CD4-positive, alpha-beta T cell treated with Interleukin-12 subunit alpha and Interleukin-12 subunit beta, for 1 hour (primary cell): ENCODE results near the gene SHMT1.
"Not testable (repeated sequence)": the region's sequence is repeated elsewhere in the genome, so short reads cannot be mapped to it uniquely, and the experiment has no call there.

ENCODE experiments used
- DNase-seq: peaks from one replicate; pipeline ENCODE4 v3.0.0-alpha.2; 2020

The SHMT1 gene

DNA sequence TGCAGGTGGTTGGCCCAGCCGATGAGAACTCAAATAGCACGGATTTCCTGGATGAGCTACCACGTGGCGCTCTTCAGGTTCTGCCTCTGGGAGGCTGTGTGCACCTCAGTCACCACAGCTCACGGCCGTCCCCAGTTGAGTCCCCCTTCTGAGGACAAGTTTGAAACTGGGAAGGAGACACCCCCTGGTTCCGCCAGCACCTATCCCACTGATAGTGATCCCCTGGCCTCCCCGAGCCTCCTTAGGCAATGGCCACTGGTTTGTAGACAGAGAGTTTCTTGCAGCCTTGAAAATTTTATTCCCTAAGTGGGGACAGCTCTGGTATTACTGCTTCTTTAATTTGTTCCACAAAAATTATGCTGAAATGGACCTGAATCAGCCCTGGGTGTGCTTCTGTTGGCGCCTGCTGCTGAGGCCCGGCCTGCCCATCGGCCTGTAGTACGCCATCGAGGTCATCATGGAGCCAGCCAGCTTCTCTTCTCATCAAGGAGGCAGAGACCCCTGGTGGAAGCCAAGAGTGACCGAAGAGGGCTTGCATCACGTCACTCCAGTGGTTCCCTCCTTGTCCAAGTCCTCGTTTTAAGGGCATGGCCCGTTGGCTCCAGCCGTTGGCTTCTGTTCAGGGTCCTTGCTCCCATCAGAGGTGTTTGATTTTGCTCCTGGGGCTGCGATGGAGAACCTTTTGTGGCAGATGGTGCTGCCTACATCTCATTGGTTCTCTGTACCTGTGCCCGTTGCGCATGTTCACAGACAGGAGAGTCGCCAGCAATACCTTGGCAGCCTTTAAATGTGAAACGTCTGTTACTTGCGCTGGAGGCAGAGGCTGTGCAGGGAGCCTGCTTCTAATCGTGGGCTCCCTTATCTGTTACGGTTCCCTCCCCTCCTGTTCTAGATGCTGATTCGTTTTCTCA lies 39.0 kb downstream of the SHMT1 start:
- DNase-seq = no peak

DNA sequence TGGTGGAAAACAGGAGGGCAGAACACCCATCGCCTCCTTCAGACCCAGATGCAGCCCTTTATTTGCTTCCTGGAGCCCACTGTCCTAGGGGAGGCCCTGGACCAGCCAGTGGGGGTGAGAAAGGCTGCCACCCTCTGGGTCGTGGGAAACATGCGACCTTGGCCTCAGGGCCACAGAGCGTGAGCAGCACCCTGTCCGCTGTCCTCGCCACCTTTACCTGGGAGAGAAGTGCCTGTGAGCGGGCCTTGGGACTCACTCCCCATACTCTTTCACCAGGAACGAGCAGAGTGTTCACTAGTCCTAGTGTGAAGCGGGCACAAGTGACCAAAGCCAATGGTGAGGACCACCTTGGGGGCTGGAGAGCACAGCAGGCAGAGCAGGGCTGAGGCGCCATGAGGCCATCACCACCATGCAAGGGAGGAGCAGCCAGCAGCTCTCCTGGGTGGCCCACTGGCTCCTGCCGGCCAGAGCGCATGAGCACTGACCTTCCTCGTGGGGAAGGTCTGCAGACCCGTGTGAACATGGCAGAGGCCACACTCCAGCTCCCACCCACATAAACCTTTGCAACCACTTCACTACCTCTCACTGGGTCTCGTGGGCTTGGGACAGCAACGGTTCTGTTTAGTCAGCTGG lies 39.7 kb downstream of the SHMT1 start:
- DNase-seq = no peak

DNA sequence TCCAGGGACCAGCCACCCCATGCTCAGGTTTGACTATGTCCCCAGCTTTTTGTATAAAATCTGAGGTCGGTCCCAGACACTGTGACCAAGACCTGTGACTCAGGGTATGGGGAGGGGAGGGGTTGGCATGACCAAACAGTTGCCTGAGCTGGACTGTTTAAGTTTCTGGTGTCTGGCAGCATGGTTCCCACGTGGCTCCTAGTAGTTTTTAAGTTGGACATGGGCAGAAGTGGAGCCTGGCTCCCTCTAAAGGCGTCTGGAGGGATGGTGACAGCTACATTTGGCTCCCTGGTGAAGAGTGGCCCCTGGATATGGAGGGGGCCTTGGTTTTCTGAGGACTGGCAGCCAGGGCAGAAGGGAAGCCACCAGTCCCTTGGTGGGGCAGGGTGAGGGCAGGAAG lies 40.3 kb downstream of the SHMT1 start:
- no peak for DNase-seq

DNA sequence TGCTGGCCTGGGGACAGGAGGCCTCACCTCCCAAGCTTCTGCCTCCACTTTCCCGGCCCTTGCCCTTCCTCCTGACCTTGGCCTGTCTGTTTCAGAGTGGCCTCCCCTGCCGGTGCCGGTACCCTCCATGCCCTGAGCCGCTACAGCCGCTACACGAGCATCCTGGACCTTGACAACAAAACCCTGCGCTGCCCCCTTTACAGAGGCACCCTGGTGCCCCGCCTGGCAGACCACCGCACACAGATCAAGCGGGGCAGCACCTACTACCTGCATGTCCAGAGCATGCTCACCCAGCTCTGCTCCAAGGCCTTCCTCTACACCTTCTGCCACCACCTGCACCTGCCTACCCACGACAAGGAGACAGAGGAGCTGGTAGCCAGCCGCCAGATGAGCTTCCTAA lies 40.8 kb downstream of the SHMT1 start:
- DNase-seq = no peak

DNA sequence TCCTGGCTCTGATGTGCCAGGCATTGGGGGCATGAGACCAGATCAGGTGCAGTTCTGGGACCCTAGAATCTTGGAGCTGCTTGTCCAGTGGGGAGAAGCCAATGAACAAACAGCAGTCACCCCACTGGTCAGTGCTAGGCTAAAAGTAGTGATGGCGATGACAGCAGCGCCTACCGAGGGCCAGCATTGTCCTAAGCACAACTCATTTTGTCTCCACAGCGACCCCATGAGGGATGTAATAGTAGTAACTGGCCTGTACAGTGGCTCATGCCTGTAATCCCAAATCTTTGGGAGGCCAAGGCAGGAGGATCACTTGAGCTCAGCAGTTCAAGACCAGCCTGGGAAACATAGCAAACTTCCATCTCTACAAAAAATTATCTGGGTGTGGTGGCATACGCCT lies 42.0 kb downstream of the SHMT1 start:
- DNase-seq = no peak

DNA sequence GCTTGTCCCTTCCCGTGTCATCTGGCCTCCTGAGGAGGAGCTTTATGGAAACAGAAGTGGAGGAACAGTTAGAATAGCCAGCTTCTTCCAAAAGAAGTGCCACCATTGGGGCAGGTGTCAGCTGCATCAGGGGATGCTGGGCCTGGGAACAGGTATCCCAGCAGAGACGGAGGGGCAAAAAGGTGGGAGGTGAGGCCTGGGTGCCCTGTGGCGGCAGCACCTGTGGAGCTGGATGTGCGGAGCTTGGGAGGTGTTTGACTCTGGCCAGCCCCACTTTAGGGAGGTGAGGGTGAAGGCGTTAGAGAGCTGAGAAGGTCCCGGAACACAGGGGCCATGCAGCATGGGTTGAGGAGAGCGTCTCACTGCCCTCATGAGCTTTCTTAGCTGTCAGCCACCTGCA lies 43.0 kb downstream of the SHMT1 start:
- no peak for DNase-seq

DNA sequence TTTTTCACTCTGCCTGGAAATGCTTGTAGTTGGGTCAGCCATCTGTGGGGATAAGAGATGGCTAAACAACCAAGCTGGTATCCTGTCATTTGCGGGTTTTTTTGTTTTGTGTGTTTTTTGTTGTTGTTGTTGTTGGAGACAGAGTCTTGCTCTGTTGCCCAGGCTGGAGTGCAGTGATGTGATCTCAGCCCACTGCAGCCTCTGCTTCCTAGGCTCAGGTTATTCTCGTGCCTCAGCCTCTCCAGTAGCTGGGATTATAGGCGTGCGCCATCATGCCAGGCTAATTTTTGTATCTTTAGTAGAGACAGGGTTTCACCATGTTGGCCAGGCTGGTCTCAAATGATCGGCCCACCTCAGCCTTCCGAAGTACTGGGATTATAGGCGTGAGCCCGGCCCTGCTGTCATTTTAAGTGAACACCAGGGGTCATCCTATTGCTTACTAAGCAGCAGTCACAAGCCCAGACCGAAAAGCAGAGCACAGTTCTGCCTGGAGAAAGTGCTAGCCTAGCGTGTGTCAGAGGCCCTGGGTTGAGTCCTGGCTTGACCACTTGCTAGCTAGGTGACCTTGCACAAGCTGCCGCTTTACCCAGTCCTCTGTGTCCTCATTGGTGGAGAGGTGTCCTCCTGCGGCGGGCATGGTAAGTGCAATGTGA lies 43.6 kb downstream of the SHMT1 start:
- DNase-seq = peak; percentile 14

DNA sequence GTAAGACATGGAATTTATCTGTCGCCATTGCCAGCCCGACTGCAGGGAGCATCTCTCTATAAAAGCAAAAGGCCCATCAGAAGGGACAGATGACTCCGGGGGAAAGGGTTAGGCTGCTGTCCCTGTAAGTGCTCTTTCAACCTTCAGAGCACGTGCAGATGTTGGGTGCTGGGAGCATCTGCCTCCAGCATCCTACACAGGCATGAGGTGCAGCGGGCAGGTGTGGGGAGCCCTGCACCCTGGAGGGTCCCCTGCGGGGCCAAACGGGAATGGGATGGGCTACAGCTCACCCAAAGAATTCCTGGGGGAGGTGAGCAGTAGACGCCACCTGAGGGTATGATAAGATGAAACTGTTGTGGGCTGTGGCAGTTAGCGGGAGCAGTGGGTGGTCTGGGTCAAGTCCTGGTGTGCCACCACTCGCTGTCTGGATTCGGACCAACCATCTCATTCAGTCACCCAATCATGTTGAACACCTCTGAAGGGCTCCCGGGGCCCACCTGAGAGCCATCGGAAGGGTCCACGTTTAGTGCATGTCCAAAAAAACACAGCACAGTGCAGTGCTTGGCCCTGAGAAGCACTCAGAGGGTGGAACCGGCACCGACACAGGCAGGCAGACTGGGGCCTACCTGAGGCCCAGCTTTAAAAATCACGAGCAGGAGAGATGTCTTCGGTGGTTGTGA lies 44.4 kb downstream of the SHMT1 start:
- DNase-seq = no peak

DNA sequence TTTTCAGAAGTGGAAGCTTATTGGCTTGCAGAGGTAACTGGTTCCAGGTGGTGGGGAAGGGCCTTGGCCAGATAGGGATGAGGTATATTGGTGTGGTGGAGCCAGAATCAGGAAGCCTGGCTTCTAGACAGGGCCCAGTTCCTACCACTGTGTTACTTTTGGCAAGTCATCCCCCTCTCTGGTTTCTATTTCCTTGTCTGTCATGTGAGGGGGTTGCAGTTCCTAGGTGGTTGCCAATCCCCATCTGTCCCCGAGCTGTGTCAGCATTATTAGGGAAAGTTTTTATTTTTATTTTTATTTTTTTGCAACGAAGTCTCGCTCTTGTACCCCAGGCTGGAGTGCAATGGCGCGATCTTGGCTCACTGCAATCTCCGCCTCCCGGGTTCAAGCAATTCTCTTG lies 45.2 kb downstream of the SHMT1 start:
- DNase-seq = no peak

DNA sequence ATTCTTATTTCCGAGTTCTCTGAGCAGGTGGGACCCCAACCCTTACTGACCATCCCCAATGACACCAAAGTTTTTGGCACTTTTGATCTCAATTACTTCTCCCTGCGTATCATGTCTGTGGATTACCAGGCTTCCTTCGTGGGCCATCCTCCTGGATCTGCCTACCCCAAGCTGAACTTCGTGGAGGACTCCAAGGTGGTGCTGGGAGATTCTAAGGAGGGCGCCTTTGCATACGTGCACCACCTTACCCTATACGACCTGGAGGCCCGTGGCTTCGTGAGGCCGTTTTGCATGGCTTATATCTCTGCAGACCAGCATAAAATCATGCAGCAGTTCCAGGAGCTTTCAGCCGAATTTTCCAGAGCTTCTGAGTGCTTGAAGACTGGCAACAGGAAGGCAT lies 47.4 kb downstream of the SHMT1 start:
- no peak for DNase-seq

DNA sequence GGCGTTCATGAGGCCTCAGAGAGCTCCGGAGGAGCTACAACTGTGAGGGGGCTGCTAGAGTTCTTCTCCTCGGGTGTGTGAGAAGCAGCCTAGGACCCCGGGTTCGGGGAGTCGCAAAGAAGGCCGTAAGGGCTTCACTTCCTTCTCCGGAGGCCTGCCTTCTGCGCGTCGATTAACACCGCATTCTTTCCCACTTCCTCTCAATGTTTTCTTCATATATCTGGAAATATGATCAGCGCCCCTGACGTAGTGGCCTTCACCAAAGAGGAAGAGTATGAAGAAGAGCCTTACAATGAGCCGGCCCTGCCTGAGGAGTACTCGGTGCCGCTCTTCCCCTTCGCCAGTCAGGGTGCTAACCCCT lies 47.8 kb downstream of the SHMT1 start:
- DNase-seq = peak; percentile 54

DNA sequence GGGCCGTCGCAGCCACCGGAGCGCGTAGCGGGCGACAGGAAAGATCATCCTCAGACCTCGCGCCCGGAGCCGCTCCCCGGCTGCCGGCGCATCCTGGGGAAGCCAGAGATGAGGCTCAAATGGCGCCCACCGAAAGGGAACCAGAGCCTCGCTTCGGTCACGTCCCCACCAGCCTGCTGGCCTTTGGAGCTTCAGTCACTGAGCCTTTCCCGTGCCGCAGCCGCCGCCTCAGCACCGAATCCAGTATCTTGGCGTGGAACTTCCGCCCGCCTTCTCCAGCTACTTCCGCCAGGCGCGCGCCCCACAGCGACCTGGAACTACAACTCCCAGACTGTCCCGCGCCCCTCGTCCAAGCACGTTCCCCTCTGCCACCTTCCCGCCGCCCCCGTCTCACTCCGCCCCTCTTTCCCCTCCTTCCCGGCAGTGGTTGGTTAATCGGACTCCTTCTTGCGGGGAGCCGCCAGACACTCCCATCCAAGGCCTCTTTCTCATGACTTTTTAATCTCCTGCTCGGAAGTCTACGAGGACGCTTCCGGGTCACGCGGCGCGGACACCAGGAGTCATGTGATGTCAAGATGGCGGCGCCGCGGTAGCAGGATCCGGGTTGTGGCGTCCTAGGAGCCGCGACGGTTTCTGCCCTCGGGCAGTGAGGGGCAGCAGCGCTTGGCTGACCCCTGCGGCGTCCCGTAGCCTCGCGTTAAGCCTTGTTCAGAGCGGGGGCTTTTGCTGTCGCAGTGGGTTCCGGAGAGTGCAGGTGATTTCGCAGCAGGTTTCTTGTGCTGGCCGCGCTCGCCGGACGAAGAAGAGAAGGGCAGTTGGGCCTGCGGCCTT lies 48.4 kb downstream of the SHMT1 start, which contains the start of the genes SMCR8 and TOP3A:
Gene SMCR8, plus strand, starts transcription at position 563 of the 831 bp plus-strand sequence. CDS start 497 bp downstream, outside the sequence.
Gene TOP3A, minus strand, starts transcription at position 264 of the 831 bp plus-strand sequence. Its CDS starts 216 bp downstream, at position 48.
- DNase-seq = peak; percentile 97

DNA sequence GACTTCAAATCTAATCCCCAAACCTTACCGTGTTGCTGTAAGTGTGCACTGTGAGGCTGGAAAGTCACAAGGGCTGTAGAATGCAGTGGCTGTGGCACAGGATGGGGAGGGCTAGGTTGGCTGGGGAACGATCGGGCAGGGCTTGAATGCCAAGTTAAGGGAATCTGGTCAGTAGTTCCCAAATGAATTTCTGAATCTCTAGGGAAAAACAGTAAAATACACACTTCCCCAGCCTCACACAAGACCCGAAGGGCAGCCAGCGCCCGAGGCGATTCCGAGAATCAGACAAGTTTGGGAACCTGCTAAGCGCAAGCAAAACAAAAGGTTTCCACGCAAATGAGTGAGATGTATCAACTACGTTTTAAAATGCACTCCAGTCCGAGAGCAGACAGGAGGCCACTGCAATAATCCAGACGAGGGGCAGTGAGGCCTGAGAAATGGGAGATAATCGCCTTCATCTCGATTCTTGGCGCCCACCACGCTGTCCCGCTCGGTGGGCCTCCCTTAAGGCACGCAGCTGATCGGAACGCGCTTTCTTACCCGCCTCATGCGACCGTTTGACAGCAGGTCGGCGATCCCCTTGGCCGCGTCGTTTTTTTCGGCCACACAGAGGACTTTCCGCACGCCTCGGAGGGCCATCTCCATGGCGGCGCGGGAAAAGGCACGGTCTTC lies 49.2 kb downstream of the SHMT1 start:
- DNase-seq = no peak

DNA sequence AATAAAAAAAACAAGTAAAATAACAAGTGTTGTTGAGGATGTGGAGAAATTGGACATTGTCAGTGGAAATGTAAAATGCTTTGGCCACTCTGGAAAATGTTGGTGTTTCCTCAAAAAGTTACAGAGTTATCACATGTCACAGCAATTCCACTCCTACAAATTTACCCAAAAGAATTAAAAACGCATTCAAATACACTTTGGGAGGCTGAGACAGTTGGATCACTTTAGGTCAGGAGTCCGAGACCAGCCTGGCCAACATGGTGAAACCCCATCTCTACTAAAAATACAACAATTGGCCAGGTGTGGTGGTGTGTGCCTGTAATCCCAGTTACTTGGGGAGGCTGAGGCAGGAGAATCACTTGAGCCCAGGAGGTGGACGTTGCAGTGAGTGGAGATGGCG lies 54.1 kb downstream of the SHMT1 start:
- DNase-seq = no peak

DNA sequence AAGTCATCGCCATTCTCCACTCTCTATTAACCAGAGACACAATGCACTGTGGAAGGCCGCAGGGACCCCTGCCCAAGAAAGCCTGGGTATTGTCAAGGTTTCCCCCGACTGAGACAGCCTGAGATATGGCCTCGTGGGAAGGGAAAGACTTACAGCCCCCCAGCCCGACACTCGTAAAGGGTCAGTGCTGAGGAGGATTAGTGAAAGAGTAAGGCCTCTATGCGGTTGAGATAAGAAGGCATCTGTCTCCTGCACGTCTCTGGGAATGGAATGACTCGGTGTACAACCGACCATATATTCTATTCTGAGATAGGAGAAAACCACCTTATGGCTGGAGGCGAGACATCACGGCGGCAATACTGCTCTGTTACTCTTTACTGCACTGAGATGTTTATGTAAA lies 60.1 kb downstream of the SHMT1 start:
- not testable (repeated sequence) for DNase-seq

DNA sequence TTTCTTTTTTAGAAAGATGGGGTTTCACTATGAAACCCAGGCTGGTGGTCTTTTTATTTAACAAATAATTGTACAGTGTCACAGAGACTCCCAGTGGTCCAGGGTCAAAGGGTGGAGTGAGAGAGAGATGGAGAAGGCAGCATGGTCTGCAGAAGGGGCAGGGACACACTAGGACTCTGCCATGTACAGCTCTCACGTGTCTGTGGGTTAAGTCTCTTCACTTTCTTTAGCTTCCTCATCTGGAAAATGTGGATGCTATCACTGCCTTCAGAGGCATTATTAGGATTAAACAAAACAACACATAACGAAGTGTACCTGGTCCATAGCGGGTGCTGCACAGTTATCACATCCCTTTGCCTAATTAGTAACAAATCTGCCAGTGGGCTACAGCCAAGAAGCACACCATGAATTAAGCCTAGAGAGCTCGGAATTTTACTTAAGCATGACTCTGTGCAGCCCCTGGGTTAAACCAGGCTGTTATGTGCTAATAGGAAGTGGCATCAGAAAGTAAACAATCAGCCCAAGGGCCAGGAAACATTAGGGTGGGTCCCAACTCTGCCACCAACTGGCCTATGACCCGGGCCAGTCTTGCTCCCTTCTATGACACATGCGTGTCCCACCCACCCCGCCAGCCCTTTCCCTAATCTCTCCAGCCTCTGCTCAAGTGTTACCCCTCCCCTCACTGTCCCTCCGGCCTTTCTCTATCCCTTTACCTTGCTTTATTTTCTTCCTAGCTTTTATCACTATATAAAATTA lies 62.4 kb downstream of the SHMT1 start:
- DNase-seq = no peak

DNA sequence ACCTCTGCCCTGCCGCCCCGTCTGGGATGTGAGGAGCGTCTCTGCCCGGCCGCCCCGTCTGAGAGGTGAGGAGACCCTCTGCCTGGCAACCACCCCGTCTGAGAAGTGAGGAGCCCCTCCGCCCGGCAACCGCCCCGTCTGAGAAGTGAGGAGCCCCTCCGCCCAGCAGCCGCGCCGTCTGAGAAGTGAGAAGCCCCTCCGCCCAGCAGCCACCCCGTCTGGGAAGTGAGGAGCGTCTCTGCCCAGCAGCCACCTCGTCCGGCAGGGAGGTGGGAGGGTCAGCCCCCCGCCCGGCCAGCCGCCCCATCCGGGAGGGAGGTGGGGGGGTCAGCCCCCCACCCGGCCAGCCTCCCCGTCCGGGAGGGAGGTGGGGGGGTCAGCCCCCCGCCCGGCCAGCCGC lies 65.3 kb downstream of the SHMT1 start:
- DNase-seq = not testable (repeated sequence)

DNA sequence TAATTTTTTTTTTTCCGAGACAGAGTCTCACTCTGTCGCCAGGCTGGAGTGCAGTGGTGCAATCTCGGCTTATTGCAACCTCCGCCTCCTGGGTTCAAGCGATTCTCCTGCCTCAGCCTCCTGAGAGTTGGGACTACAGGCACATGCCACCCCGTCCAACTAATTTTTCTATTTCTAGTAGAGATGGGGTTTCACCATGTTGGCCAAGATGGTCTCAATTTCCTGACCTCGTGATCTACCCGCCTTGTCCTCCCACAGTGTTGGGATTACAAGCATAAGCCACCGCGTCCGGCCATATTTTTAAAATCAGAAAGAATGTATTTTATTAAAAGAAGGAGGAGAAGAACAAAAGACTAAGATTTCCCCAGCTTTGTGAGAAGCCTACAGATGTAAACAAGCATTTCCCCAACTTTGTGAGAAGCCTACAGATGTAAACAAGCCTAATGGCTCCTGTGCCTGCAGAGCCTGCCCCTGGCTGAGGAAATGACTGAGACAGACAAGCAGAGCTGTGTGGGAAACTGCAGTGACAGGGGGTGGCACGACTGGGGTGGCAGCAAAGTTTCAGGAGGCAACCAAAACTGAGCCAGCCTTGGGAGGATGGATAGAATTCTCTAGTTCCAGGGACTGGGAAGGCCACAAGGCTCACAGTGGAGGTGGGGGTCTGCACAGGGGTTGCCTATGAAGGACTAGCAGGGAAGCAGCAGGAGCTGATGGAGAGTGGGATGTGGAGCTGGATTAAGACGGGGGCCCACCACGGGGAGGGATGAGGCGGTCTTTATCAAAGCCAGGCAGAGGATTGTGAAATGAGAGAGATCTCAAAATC lies 71.4 kb downstream of the SHMT1 start:
- DNase-seq = no peak

DNA sequence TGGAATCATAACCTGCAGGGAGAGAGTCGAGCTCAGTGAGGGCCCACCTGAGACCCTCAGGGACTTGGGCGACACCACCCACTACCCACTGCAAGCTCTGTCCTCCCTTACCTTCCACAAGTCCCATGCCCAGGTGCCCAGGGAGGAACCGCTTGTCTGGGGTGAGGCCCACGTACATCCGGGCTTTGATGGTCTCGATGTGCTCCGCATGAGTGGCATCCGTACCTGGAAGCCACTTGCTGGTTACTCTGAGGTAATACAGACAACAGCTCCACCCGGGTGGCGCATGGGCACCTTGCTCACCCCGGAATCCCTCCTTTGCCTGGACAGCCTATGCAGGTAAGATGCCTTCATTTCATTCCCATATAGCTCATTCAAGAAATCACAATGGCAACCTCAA lies 78.1 kb downstream of the SHMT1 start:
- no peak for DNase-seq

DNA sequence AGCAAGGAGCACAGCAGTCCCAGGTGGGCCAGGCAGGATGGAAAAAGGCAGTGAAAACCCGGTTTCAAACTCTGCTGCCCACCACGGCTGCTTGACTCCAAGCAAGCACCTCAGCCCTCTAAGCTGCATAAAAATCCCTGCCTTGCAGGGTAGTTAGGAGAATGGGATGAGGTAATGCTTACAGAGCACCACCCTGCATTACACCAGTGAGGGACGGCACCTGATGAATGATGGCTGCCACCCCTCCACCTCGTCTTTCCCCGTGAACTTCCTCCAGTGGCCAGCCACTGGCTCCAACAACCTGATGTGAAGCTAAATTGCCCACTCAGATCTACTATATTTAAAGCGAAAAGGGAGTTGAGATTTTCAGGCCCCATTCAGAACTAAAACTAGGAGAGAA lies 81.6 kb downstream of the SHMT1 start:
- no peak for DNase-seq
